ENCODE results near the gene ATP2C2.
"Not testable (repeated sequence)": the region's sequence is repeated elsewhere in the genome, so short reads cannot be mapped to it uniquely, and the experiment has no call there.

Gene ATP2C2

GRCh38 chr16:84341528-84342295 lies 26.6 kb upstream of the ATP2C2 start:
- DNase-seq, result no peak

GRCh38 chr16:84343800-84344199 lies 24.5 kb upstream of the ATP2C2 start:
- DNase-seq, result not testable (repeated sequence)

- no peak for DNase-seq
Measured at GRCh38 chr16:84344781-84345180, 23.6 kb upstream of the ATP2C2 start.

GRCh38 chr16:84347161-84347560 lies 21.2 kb upstream of the ATP2C2 start:
- DNase-seq, result no peak

GRCh38 chr16:84348386-84348888 lies 19.9 kb upstream of the ATP2C2 start:
- no peak for DNase-seq

GRCh38 chr16:84349862-84350684 lies 18.3 kb upstream of the ATP2C2 start:
- DNase-seq, result no peak

- DNase-seq, result no peak
Measured at GRCh38 chr16:84350685-84351400, 17.5 kb upstream of the ATP2C2 start.

GRCh38 chr16:84351630-84352029 lies 16.7 kb upstream of the ATP2C2 start:
- no peak for DNase-seq

GRCh38 chr16:84354306-84354705 lies 14.0 kb upstream of the ATP2C2 start:
- DNase-seq, result no peak

- DNase-seq, result no peak
Measured at GRCh38 chr16:84355149-84355548, 13.2 kb upstream of the ATP2C2 start.

- DNase-seq, result no peak
Measured at GRCh38 chr16:84356176-84356575, 12.2 kb upstream of the ATP2C2 start.

- no peak for DNase-seq
Measured at GRCh38 chr16:84356591-84357116, 11.7 kb upstream of the ATP2C2 start.

GRCh38 chr16:84357191-84357651 lies 11.1 kb upstream of the ATP2C2 start:
- DNase-seq, result peak; percentile 96

- no peak for DNase-seq
Measured at GRCh38 chr16:84358601-84359295, 9.6 kb upstream of the ATP2C2 start.

- DNase-seq, result no peak
Measured at GRCh38 chr16:84359326-84359725, 9.0 kb upstream of the ATP2C2 start.

- no peak for DNase-seq
Measured at GRCh38 chr16:84360170-84360569, 8.2 kb upstream of the ATP2C2 start.

- no peak for DNase-seq
Measured at GRCh38 chr16:84360748-84361147, 7.6 kb upstream of the ATP2C2 start.

GRCh38 chr16:84361546-84361945 lies 6.8 kb upstream of the ATP2C2 start:
- DNase-seq, result no peak

- no peak for DNase-seq
Measured at GRCh38 chr16:84362471-84362941, 5.8 kb upstream of the ATP2C2 start.

- DNase-seq, result no peak
Measured at GRCh38 chr16:84366208-84366607, 2.1 kb upstream of the ATP2C2 start.

GRCh38 chr16:84367297-84367680 lies 1.0 kb upstream of the ATP2C2 start:
- no peak for DNase-seq

GRCh38 chr16:84367750-84368307 lies 509 bp upstream of the ATP2C2 start:
- DNase-seq, result no peak
